Right renal pelvis (tissue), 4 donors: Measurements from ENCODE around the gene PCDHB6. TPM values are rescaled to one million over a fixed set of nuclear protein-coding genes. Genes with fewer than 3 reads are reported as not detected.
"Not testable (repeated sequence)": the region's sequence is repeated elsewhere in the genome, so short reads cannot be mapped to it uniquely, and the experiment has no call there.

Experiments
- DNase-seq, 4 donors: peaks; one replicate each; pipeline ENCODE4 v3.0.0-alpha.2; 2013; ENCODE audit warnings: low read depth in 4 of 4, low spot score in 3 of 4, missing footprints in 1 of 4
- polyA plus RNA-seq, 4 donors: library from polyadenylated mRNA; unstranded; fragments of 120-200 nt; gene quantifications; one replicate each; pipeline ENCODE4 v1.2.1, GENCODE V29; 2013; ENCODE audit not compliant: insufficient read length in 4 of 4

The PCDHB6 gene
- 1 to 10 TPM; 3.0 to 4.0 (median 3.4) TPM for polyA plus RNA-seq

GRCh38 chr5:141149812-141150211 is at the start of gene PCDHB6:
Gene PCDHB6, plus strand, starts transcription at chr5:141150057. Its CDS starts 201 bp downstream, at chr5:141150258.
- DNase-seq = peak in 1 of 4 donors; percentile 5

GRCh38 chr5:141100243-141100805 is 49.5 kb upstream of the PCDHB6 start, which contains the start of gene PCDHB3:
Gene PCDHB3, plus strand, starts transcription at chr5:141100473. Its CDS starts 177 bp downstream, at chr5:141100650.
- no peak for DNase-seq

- DNase-seq = no peak
Observed at GRCh38 chr5:141101059-141101458, 48.8 kb upstream of the PCDHB6 start.

- not testable (repeated sequence) for DNase-seq
Observed at GRCh38 chr5:141102070-141102469, 47.8 kb upstream of the PCDHB6 start.

DNA sequence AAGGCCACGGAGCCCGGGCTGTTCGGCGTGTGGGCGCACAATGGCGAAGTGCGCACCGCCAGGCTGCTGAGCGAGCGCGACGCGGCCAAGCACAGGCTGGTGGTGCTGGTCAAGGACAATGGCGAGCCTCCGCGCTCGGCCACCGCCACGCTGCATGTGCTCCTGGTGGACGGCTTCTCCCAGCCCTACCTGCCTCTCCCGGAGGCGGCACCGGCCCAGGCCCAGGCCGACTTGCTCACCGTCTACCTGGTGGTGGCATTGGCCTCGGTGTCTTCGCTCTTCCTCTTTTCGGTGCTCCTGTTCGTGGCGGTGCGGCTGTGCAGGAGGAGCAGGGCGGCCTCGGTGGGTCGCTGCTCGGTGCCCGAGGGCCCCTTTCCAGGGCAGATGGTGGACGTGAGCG is 47.4 kb upstream of the PCDHB6 start:
- not testable (repeated sequence) for DNase-seq

GRCh38 chr5:141105350-141105749 is 44.5 kb upstream of the PCDHB6 start:
- no peak for DNase-seq

DNA sequence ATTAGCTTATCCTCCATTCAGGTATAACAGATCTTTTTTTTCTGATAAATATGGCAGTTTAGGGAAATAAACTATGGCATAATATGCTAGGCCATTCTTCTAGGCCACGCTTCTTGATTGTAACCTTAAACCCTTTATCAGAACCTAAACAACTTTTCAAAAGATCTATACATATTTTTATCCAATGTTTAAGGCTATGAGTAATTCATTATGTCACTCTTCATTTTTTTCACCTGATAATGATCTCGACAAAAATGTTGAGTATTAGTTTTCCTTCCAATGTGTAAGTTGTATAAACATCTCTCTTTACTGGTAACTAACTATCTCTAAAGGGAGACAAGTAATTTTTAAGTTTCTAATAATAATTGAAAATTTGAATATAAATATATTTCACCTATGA is 30.6 kb upstream of the PCDHB6 start:
- DNase-seq = no peak

DNA sequence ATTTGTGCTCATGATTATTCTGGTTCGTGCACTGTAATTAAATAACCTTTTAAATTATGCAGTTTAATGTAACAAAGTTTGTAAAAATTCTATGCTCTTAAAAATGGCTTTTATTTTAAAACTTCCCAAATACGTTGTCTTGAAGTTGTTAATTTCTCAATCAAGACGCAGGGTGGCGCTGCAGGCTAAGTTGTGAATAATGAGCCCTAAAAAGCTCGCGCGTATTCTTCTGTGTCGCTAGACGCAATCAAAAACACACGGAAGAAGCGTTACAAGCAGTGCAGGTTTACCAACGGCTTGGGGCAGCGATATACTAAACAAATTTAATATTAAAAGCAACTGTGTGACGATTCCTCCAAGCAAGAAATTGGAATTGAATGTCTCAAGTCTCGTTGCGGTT is 28.3 kb upstream of the PCDHB6 start, which contains the start of gene PCDHB4:
Gene PCDHB4, plus strand, starts transcription at position 256 of the 400 bp plus-strand sequence. CDS start 181 bp downstream, outside the sequence.
- DNase-seq = no peak

GRCh38 chr5:141121985-141122384 is 27.9 kb upstream of the PCDHB6 start:
- DNase-seq = no peak

DNA sequence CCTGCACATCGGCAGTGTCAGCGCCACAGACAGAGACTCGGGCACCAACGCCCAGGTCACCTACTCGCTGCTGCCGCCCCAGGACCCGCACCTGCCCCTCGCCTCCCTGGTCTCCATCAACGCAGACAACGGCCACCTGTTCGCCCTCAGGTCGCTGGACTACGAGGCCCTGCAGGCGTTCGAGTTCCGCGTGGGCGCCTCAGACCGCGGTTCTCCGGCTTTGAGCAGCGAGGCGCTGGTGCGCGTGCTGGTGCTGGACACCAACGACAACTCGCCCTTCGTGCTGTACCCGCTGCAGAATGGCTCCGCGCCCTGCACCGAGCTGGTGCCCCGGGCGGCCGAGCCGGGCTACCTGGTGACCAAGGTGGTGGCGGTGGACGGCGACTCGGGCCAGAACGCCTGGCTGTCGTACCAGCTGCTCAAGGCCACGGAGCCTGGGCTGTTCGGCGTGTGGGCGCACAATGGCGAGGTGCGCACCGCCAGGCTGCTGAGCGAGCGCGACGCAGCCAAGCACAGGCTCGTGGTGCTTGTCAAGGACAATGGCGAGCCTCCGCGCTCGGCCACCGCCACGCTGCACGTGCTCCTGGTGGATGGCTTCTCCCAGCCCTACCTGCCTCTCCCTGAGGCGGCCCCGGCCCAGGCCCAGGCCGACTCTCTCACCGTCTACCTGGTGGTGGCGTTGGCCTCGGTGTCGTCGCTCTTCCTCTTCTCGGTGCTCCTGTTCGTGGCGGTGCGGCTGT is 26.3 kb upstream of the PCDHB6 start:
- DNase-seq = not testable (repeated sequence)

GRCh38 chr5:141127305-141127704 is 22.6 kb upstream of the PCDHB6 start:
- no peak for DNase-seq

GRCh38 chr5:141135030-141135717 is 14.7 kb upstream of the PCDHB6 start, which contains the start of gene PCDHB5:
Gene PCDHB5, plus strand, starts transcription at chr5:141135206. Its CDS starts 229 bp downstream, at chr5:141135435.
- no peak for DNase-seq

- DNase-seq = no peak
Observed at GRCh38 chr5:141135718-141136266, 14.1 kb upstream of the PCDHB6 start.

- DNase-seq = not testable (repeated sequence)
Observed at GRCh38 chr5:141137346-141137745, 12.5 kb upstream of the PCDHB6 start.

- DNase-seq = no peak
Observed at GRCh38 chr5:141150224-141150992, 551 bp downstream of the PCDHB6 start.

- no peak for DNase-seq
Observed at GRCh38 chr5:141150993-141151325, 1.1 kb downstream of the PCDHB6 start.

DNA sequence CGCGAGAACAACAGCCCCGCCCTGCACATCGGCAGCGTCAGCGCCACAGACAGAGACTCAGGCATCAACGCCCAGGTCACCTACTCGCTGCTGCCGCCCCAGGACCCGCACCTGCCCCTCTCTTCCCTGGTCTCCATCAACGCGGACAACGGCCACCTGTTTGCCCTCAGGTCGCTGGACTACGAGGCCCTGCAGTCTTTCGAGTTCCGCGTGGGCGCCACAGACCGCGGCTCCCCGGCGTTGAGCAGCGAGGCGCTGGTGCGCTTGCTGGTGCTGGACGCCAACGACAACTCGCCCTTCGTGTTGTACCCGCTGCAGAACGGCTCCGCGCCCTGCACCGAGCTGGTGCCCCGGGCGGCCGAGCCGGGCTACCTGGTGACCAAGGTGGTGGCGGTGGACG is 1.8 kb downstream of the PCDHB6 start:
- not testable (repeated sequence) for DNase-seq

DNA sequence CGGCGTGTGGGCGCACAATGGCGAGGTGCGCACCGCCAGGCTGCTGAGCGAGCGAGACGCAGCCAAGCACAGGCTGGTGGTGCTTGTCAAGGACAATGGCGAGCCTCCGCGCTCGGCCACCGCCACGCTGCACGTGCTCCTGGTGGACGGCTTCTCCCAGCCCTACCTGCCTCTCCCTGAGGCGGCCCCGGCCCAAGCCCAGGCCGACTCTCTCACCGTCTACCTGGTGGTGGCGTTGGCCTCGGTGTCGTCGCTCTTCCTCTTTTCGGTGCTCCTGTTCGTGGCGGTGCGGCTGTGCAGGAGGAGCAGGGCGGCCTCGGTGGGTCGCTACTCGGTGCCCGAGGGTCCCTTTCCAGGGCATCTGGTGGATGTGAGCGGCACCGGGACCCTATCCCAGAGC is 2.2 kb downstream of the PCDHB6 start:
- not testable (repeated sequence) for DNase-seq

- no peak for DNase-seq
Observed at GRCh38 chr5:141155540-141156374, 5.9 kb downstream of the PCDHB6 start.
